NCI-H226 (cell line): ENCODE measurements around the gene IFNGR2.
A peak's percentile ranks its signal among the peaks of the same experiment; 100 is the strongest.
"Not testable (repeated sequence)": the region's sequence is repeated elsewhere in the genome, so short reads cannot be mapped to it uniquely, and the experiment has no call there.

Source experiments
- DNase-seq: peaks from one replicate; pipeline ENCODE4 v3.0.0-alpha.2; 2015

The IFNGR2 gene, protein sequence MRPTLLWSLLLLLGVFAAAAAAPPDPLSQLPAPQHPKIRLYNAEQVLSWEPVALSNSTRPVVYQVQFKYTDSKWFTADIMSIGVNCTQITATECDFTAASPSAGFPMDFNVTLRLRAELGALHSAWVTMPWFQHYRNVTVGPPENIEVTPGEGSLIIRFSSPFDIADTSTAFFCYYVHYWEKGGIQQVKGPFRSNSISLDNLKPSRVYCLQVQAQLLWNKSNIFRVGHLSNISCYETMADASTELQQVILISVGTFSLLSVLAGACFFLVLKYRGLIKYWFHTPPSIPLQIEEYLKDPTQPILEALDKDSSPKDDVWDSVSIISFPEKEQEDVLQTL

DNA sequence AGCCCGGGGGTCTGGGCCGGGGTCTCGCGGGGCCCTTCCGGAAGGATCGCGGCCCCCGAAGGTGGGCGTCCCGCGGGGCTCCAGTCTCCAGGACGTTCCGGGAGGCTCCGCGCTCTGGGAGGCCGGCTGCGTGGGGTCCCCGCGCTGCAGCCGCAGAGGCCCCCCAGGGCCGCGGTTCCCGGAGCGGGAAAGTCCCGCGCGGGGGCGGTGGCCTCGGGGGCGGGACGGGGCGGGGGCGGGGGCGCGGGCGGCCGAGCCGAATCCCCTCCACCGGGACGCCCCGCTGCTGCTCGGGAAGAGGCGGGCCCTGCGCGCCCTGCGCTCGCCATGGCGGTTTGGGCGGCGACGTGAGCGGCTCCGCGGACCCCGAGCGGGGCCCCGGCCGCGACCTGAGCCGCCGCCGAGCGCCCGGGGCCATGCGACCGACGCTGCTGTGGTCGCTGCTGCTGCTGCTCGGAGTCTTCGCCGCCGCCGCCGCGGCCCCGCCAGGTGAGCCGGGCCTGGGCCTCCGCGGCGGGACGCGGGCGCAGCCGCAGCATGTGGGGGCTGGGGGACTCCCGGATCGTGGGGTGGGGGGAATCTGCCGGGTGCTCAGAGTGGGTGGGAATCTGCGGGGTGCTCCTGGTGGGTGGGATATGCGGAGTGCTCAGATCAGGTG, at the start of gene IFNGR2:
Gene IFNGR2 (plus strand): TSS at position 286 of the 658 bp plus-strand sequence. CDS start 131 bp downstream, at position 417.
- peak; percentile 25 for DNase-seq

DNA sequence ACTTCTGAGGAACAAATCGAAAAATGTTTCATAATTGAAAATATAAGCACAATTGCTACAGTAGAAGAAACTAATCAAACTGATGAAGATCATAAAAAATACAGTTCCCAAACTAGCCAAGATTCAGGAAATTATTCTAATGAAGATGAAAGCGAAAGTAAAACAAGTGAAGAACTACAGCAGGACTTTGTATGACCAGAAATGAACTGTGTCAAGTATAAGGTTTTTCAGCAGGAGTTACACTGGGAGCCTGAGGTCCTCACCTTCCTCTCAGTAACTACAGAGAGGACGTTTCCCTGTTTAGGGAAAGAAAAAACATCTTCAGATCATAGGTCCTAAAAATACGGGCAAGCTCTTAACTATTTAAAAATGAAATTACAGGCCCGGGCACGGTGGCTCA, 47.9 kb upstream of the IFNGR2 start:
- DNase-seq: no peak

DNA sequence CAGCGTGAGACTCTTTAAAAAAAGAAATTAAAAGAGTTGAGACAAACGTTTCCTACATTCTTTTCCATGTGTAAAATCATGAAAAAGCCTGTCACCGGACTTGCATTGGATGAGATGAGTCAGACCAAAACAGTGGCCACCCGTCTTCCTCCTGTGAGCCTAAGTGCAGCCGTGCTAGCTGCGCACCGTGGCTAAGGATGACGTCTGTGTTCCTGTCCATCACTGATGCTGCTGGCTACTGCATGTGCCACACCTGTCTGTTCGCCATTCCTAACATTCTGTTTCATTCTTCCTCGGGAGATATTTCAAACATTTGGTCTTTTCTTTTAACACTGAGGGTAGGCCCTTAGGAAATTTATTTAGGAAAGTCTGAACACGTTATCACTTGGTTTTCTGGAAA, 47.2 kb upstream of the IFNGR2 start:
- DNase-seq: no peak

DNA sequence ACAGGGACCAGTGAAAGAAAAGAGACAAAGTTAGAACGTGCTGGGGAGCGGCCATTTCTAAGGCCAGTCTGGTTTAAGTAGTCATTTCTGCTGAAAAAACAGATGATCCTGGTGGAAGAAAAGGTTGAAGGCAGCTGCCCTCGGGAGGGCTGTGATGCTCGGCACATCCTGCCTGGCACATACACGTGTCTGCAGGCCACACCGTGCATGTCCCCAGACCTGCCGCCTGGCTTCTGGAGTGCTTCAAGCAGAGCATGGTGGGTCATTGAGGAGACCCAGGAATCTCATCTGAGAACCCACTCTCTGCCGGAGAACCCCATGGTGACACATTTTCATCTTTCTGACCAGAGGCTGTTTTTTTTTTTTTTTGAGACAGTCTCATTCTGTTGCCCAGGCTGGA, 46.0 kb upstream of the IFNGR2 start:
- no peak for DNase-seq

DNA sequence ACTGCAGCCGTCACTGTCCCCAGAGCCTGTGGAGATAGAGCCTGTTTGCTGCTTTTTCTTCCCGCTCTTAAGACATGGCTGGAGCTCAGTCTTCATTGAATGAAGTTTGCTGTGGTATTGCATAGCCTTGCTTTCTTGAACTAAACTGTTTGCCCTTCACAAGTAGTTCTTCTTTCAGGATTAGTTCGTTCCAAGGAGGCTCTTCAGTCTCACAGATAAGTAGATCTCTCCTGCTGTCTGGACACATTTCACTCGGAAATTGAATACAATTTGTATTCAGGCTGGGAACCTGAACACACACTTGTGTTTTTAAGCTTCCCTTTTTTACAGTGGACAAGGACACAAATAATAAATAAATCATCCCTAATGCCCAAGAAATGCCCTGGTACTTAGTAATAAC, 43.8 kb upstream of the IFNGR2 start:
- no peak for DNase-seq

DNA sequence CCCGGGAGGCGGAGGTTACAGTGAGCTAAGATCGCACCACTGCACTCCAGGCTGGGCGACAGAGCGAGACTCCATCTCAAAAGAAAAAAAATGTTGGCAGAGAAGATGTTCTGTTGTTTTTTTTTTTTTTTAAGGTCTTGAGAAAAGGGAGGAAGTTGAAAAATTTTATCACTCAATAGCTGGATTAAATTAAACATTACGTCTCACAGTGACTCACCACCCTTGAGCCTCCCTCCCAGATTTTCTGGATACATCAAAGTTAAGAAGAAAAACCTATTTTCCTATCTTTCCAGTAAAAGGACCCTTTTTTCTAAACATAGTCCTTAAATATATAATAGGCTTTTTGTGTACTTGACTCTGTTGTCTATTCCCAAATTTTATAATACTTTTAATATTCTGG, 42.9 kb upstream of the IFNGR2 start:
- no peak for DNase-seq

DNA sequence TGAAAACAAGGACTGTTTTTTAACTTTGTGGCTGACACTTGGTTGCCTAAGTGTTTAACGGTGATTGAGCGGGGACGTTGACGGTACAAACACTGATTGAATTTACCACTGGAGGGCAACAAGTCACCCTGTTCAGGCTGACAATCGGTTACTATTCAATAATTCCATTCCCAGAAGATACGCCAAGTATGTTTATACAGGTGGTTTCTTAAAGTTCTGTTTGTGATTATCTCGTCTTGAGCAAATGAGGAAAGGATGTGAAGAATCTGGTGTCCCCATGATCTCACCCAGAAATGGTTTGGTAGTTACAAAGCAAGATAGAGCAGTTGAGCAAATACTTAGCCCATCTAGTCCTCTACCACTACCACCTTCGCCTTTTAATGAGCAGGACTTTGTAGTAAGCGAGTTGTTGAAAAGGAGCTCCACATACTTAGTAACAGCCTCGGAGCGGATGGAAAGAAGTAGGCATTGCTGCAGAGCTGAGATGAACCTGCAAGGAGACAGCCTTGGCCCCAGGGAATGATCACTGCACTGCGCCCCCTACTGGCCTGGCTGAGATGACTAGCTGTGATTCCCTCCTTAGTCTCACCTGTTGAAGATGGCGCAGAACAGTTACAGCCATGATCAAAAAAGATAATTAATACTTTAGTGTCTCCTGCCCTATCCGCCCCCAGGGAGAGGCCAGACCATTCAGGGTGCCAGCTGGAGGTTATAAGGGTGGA, 42.2 kb upstream of the IFNGR2 start:
- peak; percentile 54 for DNase-seq

DNA sequence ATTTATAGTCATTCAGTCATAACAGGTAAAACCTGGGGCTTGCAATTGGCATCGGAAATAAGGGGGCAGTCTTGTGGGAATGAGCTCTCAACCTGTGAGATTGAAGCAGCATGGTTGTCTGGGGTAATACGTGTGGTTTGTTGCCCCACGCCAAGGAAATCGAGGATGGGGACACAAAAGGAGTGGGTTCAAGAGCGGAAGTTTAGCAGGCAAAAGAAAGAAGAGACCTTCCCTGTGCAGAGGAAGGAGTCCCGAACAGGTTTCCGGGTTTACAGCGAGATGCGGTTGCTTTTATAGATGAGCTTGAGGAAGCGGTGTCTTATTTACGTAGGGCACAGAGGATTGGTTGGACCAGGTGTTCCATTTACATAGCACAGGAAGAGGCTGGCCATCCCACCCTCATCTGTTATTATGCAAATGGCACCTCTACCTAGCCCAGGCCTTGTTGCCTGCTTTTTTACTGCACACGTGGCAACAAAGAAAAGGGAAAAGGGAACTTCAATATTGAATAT, 41.1 kb upstream of the IFNGR2 start:
- no peak for DNase-seq

DNA sequence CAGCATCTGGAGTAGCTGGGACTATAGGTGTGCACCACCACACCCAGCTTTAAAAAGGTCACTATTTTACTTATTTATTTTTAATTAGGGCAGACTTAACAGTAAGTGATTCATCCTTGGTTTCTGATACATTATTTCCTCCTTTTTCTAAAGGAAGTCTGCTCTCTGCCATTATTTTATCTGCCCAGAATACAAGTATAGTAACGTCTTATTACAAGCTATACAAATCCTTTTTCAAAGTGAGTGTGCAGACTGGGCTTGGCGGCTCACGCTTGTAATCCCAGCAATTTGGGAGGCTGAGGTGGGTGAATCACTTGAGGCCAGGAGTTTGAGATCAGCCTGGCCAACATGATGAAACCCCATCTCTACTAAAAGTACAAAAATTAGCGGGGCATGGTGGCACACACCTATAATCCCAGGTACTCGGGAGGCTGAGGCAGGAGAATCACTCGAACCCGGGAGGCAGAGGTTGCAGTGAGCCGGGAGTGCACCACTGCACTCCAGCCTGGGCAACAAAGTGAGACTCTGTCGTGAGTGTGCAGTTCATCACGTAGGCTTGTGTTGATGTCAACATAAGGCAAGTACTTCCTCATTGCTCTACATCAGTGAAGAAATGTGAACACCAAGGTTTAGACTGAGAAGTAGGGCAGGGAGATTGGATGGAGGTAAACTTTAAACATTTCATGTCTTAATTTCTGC, 39.2 kb upstream of the IFNGR2 start:
- not testable (repeated sequence) for DNase-seq

DNA sequence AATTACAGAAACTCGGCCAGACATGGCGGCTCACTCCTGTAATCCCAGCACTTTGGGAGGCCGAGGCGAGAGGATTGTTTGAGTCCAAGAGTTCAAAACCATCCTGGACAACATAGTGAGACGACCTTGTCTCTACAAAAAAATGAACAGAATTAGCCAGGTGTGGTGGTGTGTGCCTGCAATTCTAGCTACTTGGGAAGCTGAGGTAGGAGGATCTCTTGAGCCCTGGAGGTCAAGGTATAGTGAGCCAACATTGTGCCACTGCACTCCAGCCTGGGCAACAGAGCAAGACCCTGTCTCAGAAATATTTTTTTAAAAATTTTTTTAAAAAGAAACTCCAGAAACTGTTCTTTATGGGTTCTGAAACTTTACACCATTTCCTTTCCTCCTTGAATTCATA, 38.4 kb upstream of the IFNGR2 start:
- DNase-seq: no peak

DNA sequence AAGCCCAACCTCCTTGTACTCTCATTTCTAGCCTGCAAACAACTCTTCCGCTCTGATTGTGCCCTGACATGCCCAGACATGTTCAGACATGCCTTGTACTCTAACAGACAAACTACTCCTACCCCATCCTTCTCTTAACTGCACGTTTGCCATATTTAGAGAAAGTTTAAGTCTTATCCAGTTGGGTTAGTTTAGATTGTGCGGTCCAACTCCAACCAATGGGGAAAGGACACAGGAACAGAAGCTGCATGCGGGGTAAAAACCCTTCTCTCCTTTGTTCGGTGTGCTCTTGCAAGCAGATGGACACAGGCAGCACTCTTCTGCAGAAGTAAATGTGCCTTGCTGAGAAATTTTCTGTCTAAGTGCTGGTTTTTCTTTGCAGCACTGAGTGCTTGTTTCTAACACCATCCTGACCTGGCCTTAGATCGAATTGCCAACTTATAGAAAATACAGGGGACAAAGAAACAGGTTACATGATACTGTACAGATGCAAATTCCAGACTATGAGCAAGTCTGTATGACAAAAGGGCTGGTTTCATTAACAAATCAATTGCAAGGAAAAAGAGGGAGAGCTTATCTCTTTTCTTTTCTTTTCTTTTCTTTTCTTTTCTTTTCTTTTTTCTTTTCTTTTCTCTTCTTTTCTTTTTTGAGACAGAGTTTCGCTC, 35.8 kb upstream of the IFNGR2 start:
- no peak for DNase-seq

DNA sequence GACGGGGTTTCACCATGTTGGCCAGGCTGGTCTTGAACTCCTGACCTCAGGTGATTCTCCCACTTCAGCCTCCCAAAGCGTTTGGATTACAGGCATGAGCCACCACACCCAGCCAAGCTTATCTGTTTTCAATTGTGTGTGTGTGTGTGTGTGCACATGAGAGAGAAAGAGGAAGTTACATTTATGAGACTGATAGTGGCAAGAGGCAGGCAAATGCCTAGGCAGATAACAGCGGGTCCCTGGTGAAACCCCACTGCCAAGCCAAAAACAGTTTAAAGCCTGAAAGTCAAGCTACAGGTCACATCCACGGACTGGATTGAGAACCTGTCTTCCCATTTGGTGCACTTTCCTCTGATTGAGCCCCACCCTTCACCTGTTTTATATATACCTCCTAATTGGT, 35.1 kb upstream of the IFNGR2 start:
- DNase-seq: no peak

DNA sequence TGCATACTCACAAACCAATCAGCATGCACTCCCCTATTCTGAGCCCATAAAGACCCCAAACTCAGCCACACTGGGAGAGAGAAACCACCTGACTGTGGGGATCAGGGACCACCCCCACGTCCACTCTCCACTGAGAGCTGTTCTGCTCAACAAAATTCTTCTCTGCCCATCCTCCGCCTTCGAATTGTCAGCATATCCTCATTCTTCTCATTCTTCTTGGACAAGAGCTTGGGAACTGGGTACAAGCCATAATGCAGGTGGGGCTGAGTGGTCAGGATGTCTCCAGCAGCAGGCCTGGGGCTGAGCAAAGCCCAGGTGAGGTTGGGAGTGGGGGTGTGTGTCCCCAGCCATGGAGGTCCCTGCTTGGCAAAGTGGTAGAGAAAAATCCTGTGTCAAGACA, 34.6 kb upstream of the IFNGR2 start:
- DNase-seq: no peak

DNA sequence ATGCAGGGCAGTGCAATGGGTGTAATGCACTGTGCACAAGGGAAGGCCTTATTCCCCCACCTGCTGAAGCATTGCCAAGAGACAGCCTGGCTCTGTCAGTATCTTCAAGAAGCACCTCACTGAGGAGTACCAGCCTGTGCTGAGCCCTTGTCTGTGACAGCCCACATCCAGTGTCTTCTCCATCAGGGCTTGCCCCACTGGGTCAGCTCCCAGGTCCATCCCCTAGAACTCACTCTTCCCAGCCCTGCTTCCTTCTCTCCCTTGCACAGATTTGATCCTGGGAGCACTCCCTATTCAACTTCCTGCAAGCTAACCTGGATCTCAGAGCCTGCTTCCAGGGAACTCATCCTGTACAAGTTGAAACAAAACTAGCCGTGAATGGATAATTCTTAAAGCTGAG, 33.6 kb upstream of the IFNGR2 start:
- DNase-seq: no peak

DNA sequence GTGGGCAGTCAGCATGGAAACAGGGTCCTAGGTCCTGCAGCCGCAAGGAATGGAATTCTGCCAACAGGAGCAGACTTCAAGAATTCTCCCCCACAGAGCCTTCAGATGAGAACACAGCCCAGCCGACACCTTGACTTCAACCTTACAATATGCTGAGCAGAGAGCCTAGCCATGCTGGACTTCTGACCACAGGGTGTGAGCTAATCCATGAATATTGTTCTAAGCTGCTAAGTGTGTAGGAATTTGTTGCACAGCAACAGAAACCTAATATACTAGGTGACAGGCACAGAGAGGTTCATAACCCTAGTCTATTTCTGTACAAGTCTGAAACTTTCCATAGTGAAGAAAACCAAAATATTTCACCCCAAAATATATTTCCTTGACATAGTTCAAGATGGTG, 32.9 kb upstream of the IFNGR2 start:
- no peak for DNase-seq

DNA sequence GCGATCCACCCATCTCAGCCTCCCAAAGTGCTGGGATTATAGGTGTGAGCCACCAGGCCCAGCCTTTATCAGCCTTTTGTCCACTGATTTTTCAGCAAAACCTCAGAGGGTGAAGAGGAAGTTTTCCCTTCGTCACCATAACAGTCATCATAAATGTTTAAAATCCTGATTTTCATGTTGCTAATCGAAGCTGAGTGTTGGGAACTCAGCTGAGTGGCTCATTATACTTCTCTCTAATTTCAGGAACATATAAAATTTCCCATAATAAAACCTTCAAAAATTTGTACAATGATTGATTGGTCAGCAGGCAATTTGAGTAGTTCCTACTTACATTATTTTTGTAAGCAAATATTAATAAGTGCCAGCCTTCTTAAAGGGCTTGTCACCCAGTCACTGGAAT, 31.8 kb upstream of the IFNGR2 start:
- no peak for DNase-seq

DNA sequence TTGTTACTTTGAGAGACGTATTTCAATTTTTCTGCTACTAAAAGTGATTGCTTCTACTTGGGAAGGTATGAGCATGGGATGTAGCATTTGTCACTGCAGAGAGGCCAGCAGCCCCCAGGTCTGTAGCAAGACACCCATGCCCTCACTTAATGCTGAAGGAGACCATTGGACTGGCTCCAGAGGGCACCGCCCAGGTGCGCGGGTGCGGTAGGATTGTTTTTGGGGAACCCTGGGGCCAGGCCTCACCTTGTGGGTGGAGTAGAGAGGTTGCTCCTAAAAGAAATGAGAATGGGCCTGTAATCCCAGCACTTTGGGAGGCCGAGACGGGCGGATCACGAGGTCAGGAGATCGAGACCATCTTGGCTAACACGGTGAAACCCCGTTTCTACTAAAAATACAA, 30.6 kb upstream of the IFNGR2 start:
- DNase-seq: no peak

DNA sequence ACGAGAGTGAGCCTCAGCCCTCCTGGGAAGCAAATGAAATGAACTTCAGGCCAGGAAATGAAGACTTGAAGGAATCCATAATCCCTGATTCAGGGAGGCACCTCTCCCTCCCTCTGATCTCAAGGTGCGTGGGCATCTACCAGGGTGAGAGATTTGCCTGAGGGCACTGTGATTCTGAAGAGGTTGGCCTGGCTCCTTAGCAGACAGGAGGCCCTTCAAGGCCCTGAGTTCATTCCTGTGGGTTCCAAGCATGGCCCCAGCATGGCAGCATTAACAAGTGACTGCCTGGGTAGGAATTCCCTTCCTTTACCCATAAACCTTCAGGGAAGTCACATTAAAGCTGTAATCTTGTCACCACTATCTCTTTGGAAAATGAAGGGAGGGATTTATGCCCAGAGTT, 29.8 kb upstream of the IFNGR2 start:
- peak; percentile 82 for DNase-seq

DNA sequence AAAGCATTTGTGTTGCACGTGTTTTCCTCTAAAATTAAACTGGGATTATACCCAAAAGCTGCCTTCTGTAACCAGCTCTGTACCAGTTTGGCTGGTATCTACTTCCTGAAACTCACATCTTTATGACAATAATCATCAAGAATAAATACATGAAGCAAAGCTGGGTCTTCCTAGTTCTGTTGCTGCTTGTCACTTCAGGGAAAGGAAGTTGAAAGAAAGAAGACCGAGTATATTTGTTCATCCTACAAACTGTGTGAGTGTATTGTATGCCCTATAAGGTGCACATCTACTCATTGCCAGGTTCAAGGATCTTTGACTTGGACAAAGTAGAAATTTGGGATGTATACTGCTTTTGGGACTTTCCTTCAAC, 29.1 kb upstream of the IFNGR2 start:
- DNase-seq: no peak

DNA sequence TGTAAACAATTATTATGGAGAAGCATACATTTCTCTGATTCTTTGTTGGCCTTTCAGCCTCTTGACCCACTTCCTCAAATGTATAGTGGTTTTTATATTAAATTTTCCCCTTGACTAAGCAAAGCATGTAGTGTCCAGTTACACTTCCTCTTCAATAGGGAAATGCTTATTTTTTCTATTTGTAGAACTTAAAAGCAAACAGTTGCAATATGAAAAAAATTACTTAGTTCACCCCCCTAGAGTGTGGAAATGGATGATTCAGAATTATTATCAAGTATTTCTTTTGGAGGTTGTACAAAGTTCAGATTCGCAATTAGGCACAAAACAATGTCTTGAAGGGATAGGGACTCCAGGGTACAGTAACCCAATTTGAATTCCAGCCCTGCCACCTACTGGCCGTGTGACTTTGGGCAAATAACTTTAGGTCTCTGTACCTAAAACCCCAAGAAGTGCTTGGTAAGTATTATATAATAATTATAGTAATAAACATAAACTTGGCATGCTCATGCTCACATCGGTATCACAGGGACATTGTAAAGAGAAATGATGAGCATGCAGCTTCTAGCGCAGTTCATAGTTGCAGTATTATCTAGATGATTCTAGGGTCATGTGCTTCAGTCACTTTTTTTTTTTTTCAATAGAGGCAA, 28.6 kb upstream of the IFNGR2 start:
- no peak for DNase-seq

DNA sequence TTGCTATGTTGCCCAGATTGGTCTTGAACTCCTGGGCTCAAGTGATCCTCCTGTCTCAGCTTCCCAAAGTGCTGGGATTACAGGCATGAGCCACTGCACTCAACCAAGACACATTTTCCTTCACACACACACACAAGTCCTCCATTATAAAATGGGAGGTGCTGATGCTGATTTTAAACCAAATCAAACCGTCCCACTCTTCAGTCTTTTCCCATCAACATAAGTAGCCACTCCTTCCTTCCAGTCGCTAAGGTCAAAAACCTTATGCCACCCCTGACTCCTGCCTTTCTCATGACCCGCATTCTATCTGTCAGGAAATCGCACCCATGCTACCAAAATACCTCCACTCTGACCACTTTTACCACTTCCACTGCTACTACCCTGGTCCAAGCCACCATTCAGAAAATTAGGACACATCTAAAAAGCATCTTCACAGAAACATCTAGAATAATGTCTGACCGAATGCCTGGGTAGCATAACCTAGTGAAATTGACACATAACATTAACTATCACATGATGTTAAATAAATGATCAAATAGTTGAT, 28.0 kb upstream of the IFNGR2 start:
- DNase-seq: no peak
